Measurements from ENCODE around the gene PIP5K1B.

GRCh38 chr9:68685770-68686169 is 19.3 kb upstream of the PIP5K1B start:
- TF ChIP-seq ZFP30 (CRISPR knock-in tag; IDR thresholded peaks at IDR 0.05): no peak
- no peak for TF ChIP-seq PATZ1 (CRISPR knock-in tag; IDR thresholded peaks at IDR 0.05; ENCODE audit: borderline replicate concordance)
- TF ChIP-seq OSR1 (CRISPR knock-in tag; IDR thresholded peaks at IDR 0.05): no peak
- TF ChIP-seq RARB (CRISPR knock-in tag; IDR thresholded peaks at IDR 0.05): no peak
- no peak for TF ChIP-seq SNAI2 (CRISPR knock-in tag; IDR thresholded peaks at IDR 0.05)
- TF ChIP-seq POU6F1 (CRISPR knock-in tag; IDR thresholded peaks at IDR 0.05; ENCODE audit: borderline replicate concordance, low read depth): no peak
- no peak for TF ChIP-seq ZFP3 (CRISPR knock-in tag; IDR thresholded peaks at IDR 0.05)
- no peak for TF ChIP-seq ISL1 (CRISPR knock-in tag; IDR thresholded peaks at IDR 0.05)
- no peak for TF ChIP-seq ZNF8 (CRISPR knock-in tag; IDR thresholded peaks at IDR 0.05)
- TF ChIP-seq TOX (CRISPR knock-in tag; IDR thresholded peaks at IDR 0.05; ENCODE audit: borderline replicate concordance): no peak
- TF ChIP-seq CREB5 (CRISPR knock-in tag; IDR thresholded peaks at IDR 0.05; ENCODE audit: low read depth): no peak

Measured in SK-N-SH treated with all-trans-retinoic acid at 6 μM for 48 hours (cell line).